ENCODE measurements around the gene CCKAR.
"Not testable (repeated sequence)": the region's sequence is repeated elsewhere in the genome, so short reads cannot be mapped to it uniquely, and the experiment has no call there.

The CCKAR gene, protein sequence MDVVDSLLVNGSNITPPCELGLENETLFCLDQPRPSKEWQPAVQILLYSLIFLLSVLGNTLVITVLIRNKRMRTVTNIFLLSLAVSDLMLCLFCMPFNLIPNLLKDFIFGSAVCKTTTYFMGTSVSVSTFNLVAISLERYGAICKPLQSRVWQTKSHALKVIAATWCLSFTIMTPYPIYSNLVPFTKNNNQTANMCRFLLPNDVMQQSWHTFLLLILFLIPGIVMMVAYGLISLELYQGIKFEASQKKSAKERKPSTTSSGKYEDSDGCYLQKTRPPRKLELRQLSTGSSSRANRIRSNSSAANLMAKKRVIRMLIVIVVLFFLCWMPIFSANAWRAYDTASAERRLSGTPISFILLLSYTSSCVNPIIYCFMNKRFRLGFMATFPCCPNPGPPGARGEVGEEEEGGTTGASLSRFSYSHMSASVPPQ

DNA sequence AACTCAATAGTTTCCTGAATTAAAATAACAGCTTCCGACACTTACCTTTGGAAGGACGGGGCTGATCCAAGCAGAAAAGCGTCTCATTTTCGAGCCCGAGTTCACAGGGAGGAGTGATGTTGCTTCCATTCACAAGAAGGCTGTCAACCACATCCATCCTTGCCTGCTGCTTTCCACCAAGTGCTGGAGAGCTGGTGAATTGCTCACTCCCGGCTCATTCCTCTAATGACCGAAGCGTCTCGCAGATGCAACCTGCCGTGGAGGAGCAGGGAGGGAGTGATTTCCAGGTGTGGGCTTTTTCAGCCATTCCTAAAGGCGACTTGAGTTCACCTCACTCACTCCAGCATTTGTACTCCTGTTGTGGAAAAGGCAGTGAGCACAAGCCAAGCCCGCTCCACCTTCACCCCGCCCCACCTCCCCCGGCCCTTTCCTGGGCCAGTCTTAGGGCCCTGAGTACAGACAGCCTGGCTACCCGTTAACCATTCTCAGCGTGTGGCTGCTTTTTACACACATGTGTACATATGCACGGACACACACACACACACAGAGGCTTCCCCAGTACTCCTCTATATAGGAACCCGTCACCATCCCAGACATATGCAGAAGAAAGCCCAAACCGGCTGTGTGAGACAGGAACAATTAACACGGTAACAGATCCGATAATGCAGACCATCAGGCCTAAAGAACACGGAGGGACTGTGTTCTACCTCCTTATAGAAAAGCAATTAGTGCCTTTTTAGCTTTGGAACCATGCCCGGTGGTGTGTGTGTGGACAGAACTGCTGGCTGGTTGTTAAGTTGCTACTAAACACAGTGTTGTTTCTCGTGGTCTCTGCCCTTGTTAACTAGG lies at the start of gene CCKAR:
TSS of gene CCKAR (minus strand) at position 374 of the 849 bp plus-strand sequence. CDS start at position 157, 217 bp downstream.
- DNase-seq (ENCODE audit: low spot score) = no peak

DNA sequence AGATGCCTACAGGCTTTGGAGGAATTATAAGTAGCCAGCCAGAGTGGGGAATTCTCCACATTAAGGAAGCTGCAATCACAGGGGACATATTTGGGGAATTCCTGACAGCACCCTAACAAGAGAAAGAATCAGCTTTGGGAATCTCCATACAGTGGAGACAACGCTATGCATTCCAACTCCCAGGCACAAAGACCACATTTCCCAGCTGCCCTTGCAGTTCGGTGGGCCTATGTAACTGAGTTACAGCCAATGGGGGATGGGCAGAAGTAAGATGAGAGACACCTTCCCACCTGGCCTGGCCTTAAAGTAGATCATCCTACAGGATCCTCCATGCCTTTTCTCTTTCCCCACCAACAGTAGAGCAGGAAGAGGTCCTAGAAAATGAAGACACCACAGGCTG lies 43.4 kb upstream of the CCKAR start:
- DNase-seq (ENCODE audit: low spot score) = no peak

DNA sequence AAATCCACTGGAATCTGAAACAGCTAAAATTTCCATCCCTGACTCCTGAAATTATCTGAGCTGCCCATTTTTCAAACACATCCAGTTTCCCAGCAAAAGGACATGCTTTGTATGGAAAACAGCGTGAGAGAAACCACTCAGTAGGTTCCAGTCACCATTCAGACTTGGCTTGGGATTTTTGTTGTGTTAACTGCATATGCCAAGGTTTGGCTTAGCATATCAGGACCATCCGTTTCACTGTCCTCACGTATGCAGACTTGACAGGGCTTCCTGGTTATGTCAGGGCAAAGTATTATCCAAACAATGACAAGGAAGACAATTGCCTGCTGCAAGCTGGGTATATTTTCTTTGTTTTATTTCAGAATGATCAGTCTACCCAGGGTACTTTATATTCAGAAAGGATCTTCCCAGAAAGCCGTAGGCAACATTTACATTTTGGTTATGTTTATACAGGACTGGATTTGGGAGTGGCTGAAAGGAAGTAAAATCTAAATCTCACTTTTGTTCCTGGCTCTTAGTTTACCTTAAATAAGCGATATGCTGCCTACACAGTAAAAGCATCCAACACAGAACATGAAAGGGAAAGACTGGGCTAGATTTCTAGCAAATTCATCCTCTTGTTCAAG lies 41.3 kb upstream of the CCKAR start:
- no peak for DNase-seq (ENCODE audit: low spot score)

DNA sequence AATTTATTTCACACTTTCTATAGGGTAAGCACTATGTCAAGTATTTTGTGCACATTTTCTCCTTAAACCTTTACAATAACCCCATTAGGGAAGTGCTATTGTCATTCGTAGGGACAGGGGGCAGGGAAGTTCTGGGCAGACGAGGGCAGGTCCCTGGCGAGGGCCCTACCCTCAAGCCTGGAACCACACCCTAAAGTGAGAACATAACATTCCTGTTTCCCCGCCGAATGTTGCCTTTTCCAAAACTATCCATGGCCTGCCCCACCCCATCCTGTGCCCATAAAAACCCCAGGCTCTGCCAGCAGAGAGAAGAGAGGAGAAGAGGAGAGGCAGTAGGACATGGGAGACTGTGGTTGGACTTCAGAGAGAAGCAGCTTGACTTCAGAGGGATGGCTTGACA lies 39.8 kb upstream of the CCKAR start:
- no peak for DNase-seq (ENCODE audit: low spot score)

DNA sequence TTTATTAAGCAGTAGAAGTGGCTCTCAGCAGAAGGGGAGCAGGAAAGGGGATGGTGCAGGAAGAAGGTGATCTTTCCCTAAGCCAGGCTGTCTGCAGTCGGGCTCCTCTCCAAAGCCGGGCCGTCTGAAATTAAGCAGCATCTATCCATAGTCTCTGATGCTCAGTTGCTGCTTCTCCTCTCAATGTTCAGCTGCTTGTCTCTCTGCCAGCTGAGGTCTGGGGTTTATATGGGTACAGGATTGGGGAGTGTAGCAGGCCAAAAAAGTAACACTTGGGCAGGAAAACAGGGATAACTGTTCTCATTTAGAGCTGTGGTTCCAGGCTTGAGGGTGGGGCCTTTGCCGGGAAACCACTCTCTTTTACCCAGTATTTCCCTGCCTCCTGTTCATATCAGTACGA lies 39.2 kb upstream of the CCKAR start:
- DNase-seq (ENCODE audit: low spot score) = no peak

DNA sequence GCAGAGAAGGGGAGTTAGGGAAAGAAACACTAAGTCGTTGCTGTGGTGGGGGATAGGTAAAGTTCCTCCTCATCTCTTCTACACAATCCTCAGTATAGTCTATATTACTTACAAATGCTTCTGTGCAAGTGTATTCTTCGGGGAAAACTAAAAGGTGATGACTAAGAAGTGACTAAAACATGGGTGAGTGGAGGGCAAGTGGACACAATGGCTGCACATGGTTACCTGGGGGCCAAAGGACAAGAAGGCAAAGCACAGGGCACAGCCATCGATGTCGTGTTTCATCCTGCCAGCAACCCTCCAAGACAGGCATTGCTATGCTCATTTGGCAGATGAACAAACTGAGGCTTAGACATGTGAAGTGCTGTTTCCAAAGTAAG lies 35.5 kb upstream of the CCKAR start:
- no peak for DNase-seq (ENCODE audit: low spot score)

DNA sequence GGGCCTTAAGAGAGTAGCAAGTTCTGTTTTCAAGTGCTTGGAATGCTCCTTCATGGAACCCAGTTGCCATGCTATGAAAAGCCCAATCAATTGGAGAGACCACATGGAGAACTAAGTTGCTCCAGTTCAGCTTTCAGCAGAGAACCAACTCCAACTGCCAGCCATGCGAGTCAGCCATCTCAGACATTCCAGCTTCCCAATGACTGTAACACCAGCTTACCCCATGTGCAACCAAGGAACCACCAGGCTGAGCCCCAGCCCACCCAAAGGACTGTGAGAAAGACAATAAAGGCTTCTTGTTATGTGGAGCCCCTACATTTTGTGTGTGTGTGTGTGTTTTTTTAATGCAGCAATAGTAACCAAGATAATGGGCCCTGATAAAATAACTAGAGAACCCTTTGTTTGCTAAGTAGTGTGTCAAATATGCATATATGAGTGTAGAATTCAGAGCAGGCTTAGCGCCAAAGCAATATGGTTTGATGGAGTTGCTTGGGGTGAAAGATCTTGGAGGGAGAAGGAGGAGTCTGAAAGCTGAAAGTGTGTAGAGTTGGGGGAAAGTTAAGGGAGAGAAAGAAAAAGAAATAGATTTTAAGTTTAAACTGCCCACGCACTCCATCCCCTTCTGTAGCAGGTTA lies 35.0 kb upstream of the CCKAR start:
- DNase-seq (ENCODE audit: low spot score) = no peak

DNA sequence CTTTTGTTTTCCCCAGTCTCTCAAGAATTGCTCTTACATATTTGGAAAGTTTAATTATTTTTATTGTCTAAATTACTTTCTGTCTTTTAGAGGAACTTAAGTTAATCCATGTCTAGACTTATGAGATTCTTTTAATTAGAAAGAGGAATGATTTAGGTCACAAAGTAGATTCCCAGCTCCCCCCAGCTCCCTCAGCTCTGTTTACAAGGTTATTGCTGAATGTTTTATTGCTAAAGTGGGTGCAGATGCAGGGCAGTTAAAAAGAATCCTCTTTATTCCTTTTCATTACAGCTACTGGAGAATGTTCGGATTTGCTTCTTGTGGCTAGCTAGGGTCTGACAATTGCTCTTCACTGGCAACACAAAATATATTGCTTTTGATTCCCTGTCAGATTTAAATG lies 33.7 kb upstream of the CCKAR start:
- no peak for DNase-seq (ENCODE audit: low spot score)

DNA sequence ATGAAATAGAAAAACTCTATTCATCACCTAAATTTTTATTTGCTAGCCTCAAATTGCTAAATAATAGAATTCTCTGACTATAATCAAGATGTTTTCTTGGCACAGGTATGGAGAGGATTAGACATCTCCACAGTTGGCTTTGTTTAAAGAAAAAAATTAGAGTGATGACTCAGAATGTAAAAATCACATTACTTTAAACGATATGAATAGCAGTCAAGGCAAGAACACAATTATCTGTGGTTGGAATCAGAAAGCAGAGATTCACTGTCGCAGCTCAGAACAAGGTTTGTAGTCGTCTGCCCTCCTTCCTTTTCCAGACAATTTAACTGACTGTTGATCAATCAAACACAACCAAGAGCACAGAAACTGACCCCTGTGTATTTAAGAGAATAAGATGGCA lies 32.2 kb upstream of the CCKAR start:
- no peak for DNase-seq (ENCODE audit: low spot score)

DNA sequence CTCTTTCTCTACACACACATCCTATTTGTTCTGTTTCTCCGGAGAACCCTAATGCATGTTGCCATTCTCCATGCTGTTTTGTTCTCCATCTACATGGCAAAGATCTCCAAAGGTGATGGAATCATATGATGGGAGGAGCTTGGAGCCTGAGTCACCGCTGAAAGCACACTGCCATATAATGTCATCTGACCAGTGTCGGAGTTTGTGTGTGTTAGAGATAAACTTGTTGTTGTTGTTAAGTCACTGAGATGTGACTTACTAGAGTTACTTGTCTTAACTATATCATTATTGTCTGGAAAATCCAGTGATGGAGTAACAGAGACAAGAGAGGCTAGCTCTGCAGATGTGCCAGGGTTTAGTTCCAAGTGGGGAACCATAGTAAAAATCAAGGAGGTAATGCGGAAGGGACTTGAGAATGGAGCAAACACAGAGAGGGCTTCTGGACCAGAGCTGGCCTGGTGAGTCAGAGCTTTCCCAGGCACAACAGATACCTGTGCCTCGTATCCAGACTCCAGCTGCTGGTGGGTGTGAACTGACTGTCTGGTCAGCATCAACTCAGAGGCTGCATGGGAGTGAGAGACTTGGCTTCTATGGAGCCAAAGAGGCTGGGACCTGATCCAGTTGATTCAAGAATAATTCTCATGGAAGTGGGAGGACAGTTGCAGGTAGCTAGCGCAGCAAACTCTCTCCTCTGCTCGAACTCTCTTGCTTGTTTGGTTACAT lies 30.6 kb upstream of the CCKAR start:
- no peak for DNase-seq (ENCODE audit: low spot score)

DNA sequence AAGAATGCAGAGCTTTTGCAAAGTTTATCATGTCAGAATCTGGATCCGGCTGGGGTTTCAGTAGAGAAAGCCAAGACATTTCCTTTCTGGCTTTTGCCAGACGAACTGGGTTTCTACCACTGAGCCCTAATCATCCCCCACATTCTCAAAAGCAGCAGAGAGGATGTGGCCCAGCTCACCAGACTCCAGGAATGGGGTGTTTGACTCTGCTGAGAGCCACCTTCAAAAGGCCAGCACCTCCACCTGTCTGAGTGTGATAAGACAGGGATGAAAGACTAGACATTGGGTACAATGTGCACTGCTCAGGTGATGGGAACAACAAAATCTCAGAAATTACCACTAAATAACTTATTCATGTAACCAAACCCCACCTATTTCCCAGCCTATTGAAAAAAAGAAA lies 25.7 kb upstream of the CCKAR start:
- DNase-seq (ENCODE audit: low spot score) = no peak

DNA sequence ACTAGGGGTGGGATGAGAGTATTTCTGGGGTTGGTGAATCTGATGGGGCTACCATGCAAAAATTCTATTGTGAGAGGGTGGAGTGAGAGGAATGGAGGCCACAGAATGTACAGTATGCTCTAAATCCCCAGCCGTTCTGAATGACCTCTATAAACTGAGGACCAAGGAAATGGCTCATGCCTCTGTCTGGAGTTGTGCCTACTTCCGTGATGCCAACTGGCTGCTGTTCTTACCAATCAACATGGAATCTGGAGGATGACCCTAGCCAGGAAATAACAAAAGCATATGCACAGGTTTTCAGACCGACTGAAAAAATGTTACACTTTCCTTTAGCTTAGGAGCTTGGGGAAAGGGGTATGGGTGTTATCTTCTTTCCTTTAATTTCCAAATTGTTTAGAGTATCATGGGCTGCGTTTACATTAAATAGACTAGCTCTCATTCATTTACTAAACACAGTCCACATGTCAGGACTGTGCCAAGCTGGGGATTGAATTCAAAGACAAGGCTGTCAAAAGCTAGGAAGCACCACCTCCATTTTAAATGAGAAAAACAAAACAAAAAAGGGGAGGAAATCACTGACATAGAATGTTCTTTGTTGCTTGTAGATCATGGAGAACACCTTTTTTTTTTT lies 20.2 kb upstream of the CCKAR start:
- no peak for DNase-seq (ENCODE audit: low spot score)

DNA sequence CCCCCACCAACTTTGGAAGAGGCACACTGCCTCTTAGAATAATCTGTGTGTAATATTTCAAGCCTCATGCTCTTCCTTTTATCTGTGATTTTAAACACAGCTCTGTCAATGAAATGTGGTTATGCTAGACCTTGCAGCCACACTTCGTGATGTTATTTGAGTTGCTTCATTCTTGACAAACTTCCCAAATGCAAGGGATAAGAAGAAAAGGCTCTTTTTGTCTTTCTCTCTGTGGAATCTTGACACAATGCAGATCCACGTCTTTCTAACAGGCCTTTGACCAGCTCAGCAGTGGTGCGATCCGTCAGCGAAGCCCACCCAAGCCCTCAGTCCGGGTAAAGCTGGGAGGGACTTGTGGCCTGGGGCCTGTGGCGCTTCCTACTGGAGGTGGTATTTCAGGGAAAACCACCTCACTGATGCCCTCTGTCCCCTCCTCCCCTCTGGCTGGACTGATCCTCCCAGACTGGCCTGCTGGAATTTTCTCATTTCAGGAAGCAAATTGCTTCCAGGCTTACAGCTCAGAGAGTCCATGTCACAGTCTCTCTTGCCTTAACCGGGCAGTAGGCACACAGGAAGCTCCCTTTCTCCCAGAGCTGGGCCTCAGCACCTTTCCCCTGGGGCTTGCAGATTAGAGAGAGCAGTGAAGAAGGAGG lies 19.5 kb upstream of the CCKAR start:
- DNase-seq (ENCODE audit: low spot score) = no peak

DNA sequence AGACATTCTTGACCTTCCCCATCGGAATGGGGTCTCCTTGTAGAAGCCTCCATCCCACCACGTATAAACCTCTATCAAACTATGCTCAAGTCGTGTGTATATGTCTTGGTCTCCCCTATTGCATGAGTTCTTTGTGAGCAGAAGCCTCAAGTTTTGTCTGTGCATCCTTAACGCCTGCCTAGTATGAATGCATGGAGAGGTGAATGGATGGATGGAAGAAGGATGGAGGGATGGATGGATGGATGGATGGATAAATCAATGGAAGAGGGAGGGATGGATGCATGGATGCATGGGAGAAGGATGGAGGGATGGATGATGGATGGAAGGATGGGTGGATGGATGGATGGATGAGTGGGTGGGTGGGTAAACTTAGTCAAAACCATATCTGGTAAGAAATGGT lies 17.0 kb upstream of the CCKAR start:
- no peak for DNase-seq (ENCODE audit: low spot score)

DNA sequence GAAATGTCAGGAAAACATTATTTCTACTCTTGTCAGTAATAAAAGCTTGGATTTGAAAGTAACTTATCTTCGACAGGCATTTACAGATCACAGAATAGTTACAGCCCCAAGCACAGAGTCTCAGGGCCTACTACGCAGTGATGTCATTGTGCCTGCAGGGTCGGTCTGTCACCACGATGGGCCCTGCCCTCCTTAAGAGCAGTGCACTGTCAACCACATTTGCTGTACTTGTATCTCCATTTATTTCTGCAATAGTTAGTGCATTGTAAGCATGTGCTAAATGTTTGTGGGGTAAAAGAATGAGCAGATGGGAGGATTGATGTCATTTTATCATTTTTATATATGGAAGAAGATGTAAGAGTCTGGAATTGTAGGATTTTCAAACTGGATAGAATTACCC lies 13.6 kb upstream of the CCKAR start:
- DNase-seq (ENCODE audit: low spot score) = no peak

DNA sequence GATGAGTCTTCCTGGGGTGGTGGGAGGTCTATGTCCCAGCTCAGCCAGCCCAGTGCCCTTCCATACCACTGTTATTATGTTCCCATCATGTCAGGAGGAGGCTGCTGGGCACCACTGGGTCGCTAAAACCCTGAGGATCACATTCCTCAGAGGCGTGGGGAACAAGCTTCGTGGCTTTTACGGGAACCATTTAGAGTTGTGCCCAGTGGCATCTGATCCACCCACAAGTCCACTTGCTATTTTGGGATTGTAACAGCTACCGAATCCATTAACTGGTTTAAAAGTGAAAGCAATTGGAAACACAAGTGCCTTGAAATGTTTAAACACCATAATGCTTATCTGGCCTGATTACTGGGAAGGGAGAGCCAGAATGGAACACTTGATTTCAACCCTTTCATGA lies 13.1 kb upstream of the CCKAR start:
- no peak for DNase-seq (ENCODE audit: low spot score)

DNA sequence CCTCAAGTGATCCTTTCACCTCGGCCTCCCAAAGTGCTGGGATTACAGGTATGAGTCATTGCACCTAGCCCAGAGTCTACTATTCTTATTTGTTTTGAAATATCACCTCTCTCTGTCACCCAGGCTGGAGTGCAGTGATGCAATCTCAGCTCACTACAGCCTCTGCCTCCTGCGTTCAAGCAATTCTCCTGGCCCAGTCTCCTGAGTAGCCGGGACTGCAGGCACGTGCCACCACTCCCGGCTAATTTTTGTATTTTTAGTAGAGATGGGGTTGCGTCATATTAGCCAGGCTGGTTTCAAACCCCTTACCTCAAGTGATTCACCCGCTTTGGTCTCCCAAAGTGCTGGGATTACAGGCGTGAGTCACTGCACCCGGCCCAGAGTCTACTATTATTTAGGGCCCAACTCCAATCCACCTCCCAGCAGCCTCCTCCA lies 10.3 kb upstream of the CCKAR start:
- not testable (repeated sequence) for DNase-seq (ENCODE audit: low spot score)

DNA sequence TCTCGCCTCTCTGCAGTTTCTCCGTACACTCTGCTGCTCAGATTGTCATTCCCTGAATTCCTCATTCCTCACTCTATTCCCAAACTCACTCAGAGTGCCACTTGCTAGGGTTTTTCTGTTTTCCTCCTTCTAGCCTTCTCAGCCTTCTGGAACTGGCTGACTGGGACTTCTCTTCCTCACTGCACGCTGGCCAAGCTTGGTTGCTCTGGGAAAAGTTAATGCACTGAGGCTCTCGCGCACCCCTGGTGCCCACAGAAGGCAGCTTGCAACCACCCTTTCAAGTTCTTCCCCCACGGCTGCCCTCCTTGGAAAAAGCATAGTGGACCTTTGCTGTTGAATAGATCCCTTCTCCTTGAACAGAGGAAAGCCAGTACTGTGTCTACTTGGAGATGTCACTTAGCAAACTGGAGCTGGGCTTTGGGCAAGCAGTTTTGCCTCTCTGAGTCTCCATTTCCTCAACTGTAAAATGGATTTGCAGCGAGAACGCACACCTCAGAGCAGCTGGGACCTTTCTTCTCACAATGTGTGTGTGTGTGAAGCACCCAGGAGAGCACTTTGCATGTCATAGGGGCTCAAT lies 6.0 kb upstream of the CCKAR start:
- no peak for DNase-seq (ENCODE audit: low spot score)

DNA sequence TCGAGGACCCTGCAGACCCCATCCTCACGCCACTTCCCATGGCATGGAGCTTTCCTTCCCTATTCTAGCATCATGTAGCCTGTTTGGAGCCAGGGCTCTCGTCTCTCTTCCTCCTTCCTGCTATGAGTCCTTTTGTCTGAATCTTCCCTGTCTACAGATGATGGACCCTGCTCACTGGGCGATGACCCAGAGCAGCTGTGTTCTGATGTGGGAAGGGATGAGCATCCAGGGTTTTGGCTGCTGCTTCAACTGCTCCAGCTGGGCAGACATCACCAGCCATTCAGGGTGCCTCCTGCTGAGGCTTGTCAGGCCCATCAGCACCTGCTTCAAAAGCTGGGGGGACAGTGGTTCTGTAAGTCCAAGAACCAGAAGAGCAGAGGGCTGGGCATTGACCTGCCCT lies 3.2 kb upstream of the CCKAR start:
- no peak for DNase-seq (ENCODE audit: low spot score)

DNA sequence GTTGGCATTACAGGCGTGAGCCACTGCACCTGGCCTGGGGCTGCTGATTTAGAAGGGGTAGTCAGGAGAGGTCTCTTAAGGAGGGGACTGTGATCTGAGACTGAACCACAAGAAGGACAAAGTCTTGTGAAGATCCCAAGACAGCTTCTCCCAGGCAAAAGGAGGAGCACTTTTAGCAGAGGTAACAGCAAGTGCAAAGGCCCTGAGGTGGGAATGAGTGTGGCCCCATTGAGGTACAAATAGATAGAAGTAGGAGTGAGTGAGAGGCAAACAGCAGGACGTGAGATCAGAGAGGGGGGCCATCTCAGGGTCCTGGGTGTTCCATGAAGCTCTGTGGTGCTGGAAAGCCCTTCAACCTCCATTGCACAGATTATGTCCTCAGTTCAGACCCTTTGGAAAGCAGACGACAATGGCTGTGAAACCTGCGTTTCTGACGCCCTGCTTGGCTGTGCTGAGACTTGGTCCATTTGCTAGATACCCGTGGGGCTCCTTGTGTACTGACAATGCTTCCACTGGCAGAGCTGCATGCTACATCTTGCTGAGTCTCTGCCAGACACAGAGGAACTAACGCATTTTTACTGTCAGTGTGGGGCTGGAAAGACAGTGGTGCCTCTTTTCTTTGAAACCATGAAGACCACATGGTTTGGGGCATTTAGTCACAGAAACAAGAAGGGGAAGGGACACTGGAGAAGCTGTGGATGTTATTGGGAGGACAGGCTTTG lies 1.3 kb upstream of the CCKAR start:
- no peak for DNase-seq (ENCODE audit: low spot score)
